ENCODE measurements around the gene GAREM1.

GAREM1 gene

DNA sequence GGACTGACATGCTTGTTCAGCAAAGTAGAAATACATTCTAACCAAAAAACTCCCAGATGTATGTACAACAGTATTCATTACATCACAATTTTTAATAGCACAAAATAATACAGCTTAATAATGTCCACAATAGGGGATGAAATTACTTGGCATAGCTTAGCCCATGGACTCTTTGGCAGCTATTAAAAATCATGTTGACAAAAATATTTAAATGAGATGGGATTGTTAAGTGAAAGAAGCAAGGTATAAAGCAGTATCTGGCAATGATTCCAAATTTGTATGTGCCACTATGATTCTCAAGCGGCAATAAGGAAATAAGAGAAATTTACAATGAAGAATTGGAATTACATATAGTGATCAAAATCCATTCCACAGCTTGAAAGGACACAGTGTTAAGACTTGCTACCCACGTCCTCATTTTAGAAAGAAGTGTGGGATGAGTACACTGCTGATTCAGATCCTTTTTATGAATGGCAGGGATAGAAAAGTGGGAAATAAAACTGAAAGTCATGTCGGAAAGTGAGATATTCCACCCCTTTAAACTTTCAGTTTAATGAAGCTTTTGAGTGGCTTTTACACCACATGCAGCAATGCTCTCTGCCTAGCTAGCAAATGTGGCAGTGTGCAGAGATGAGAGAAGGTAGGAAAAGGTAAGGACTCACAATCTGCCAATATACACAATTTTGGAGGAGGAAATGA is 2.4 kb downstream of the GAREM1 start:
- no peak for DNase-seq
- no peak overlapping the region for H2AFZ ChIP-seq (ENCODE audit: low read depth, low read length)

DNA sequence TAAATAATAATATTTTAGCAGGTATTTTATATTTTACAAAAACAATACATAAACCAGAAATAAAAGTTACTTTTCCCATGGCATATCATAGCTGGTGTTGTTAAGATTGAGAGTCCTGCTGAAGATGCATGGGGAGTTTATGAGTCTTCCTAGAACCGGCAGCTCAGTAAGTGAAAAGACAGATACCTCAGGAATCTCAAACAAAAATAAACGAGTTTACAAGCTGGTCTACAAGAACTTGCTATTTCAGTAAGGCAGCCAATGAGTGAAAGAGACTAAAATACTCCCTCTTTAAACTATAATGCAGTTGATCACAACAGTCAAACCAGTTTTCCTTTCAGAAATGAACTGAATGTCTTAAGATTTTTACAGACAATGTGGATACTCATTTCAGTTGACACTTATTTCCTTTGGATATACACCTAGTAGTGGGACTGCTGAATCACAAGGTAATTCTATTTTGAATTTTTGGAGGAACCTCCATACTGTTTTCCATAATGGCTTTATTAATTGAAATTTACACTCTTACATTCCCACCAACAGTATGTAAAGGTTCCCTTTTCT is 8.9 kb downstream of the GAREM1 start:
- Histone ChIP-seq H3K4me3 (ENCODE audit: low read depth in 1 of 2, low read length in 2 of 2) (no peak overlapping the region), H3K27ac (ENCODE audit: low read length) (no peak overlapping the region), H4K20me1 (ENCODE audit: insufficient read depth, low read length) (no peaks in the 10 kb centered on the region), H3K36me3 (ENCODE audit: insufficient read depth, low read length) (no peaks in the 10 kb centered on the region), H3K4me2 (ENCODE audit: insufficient read depth, low read length) (no peak overlapping the region), H2AFZ (ENCODE audit: low read depth, low read length) (no peak overlapping the region), H3K27me3 (ENCODE audit: insufficient read depth, low read length, poor library complexity) (no peaks in the 10 kb centered on the region), H3K9ac (ENCODE audit: low read depth, low read length) (no peak overlapping the region), H3K4me1 (ENCODE audit: insufficient read depth, low read length) (no peaks in the 10 kb centered on the region), H3K9me3 (ENCODE audit: insufficient read depth, low read length, severe bottlenecking) (no peaks in the 10 kb centered on the region), H3K79me2 (ENCODE audit: insufficient read depth, low read length) (no peaks in the 10 kb centered on the region)
- no peak for DNase-seq
- TF ChIP-seq, protein P1, sequence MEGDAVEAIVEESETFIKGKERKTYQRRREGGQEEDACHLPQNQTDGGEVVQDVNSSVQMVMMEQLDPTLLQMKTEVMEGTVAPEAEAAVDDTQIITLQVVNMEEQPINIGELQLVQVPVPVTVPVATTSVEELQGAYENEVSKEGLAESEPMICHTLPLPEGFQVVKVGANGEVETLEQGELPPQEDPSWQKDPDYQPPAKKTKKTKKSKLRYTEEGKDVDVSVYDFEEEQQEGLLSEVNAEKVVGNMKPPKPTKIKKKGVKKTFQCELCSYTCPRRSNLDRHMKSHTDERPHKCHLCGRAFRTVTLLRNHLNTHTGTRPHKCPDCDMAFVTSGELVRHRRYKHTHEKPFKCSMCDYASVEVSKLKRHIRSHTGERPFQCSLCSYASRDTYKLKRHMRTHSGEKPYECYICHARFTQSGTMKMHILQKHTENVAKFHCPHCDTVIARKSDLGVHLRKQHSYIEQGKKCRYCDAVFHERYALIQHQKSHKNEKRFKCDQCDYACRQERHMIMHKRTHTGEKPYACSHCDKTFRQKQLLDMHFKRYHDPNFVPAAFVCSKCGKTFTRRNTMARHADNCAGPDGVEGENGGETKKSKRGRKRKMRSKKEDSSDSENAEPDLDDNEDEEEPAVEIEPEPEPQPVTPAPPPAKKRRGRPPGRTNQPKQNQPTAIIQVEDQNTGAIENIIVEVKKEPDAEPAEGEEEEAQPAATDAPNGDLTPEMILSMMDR (IDR thresholded peaks at IDR 0.05; ENCODE audit: borderline replicate concordance, extremely low read depth, low read length, poor library complexity, severe bottlenecking): no peak
- no peak for TF ChIP-seq EZH2 (IDR thresholded peaks at IDR 0.05; ENCODE audit: borderline replicate concordance, low read depth, low read length, severe bottlenecking)
- ATAC-seq (ENCODE audit: insufficient read depth, low read depth): no peak

More for the DNA sequence above, 2.4 kb downstream of the GAREM1 start:
- Histone ChIP-seq H3K79me2 (ENCODE audit: insufficient read depth, low read length) (no peaks in the 10 kb centered on the region), H4K20me1 (ENCODE audit: insufficient read depth, low read length) (no peaks in the 10 kb centered on the region), H3K4me1 (ENCODE audit: insufficient read depth, low read length) (no peaks in the 10 kb centered on the region), H3K4me2 (ENCODE audit: insufficient read depth, low read length) (no peak overlapping the region), H3K27me3 (ENCODE audit: insufficient read depth, low read length, poor library complexity) (no peaks in the 10 kb centered on the region), H3K9me3 (ENCODE audit: insufficient read depth, low read length, severe bottlenecking) (no peaks in the 10 kb centered on the region), H3K4me3 (ENCODE audit: low read depth in 1 of 2, low read length in 2 of 2) (no peak overlapping the region), H3K27ac (ENCODE audit: low read length) (no peak overlapping the region), H3K9ac (ENCODE audit: low read depth, low read length) (no peak overlapping the region), H3K36me3 (ENCODE audit: insufficient read depth, low read length) (no peaks in the 10 kb centered on the region)
- TF ChIP-seq EZH2 (IDR thresholded peaks at IDR 0.05; ENCODE audit: borderline replicate concordance, low read depth, low read length, severe bottlenecking): no peak
- TF ChIP-seq, protein P1 (IDR thresholded peaks at IDR 0.05; ENCODE audit: borderline replicate concordance, extremely low read depth, low read length, poor library complexity, severe bottlenecking): no peak
- no peak for ATAC-seq (ENCODE audit: insufficient read depth, low read depth)

DNA sequence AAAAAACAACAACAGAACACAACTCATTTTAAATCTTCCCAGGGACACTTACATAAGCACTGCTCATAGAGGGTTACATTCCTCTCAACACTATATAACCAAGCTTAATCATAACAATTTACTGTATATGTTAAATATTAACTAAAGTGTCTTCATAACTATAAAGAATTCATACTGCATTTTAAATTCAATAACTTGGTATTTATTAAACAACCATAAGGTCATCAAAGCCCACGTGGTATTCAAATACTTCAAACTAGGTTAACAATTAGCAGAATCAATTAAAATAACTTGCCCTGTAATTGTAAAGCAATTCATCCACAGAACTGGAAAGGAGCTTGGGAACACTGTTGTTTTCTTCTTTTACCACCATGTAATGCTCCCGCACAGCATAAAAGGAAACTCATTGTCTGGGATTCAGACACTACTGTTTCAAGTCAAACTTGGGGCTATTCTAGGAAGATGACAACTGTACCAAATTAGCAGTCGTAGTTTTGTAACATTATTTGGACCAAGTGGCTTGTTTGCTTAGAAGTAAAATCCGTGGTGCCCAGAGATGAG is 10.4 kb downstream of the GAREM1 start:
- H3K79me2 ChIP-seq (ENCODE audit: insufficient read depth, low read length): no peaks in the 10 kb centered on the region

More for the DNA sequence above, 10.4 kb downstream of the GAREM1 start:
- TF ChIP-seq, protein P1 (IDR thresholded peaks at IDR 0.05; ENCODE audit: borderline replicate concordance, extremely low read depth, low read length, poor library complexity, severe bottlenecking): no peak
- TF ChIP-seq EZH2 (IDR thresholded peaks at IDR 0.05; ENCODE audit: borderline replicate concordance, low read depth, low read length, severe bottlenecking): no peak
- DNase-seq (no peak), ATAC-seq (ENCODE audit: insufficient read depth, low read depth) (no peak)
- Histone ChIP-seq H3K4me2 (ENCODE audit: insufficient read depth, low read length) (no peak overlapping the region), H3K9ac (ENCODE audit: low read depth, low read length) (no peak overlapping the region), H3K9me3 (ENCODE audit: insufficient read depth, low read length, severe bottlenecking) (no peaks in the 10 kb centered on the region), H3K36me3 (ENCODE audit: insufficient read depth, low read length) (no peaks in the 10 kb centered on the region), H3K27ac (ENCODE audit: low read length) (no peak overlapping the region), H3K4me3 (ENCODE audit: low read depth in 1 of 2, low read length in 2 of 2) (no peak overlapping the region), H4K20me1 (ENCODE audit: insufficient read depth, low read length) (no peaks in the 10 kb centered on the region), H2AFZ (ENCODE audit: low read depth, low read length) (no peak overlapping the region), H3K4me1 (ENCODE audit: insufficient read depth, low read length) (no peaks in the 10 kb centered on the region), H3K27me3 (ENCODE audit: insufficient read depth, low read length, poor library complexity) (peaks cover 3% of the 10 kb centered on the region)

All from DND-41 (cell line).